K562 (cell line): ENCODE measurements around the gene ADAP1. TPM values are rescaled to one million over a fixed set of nuclear protein-coding genes. Genes with fewer than 3 reads are reported as not detected.

ENCODE experiments used
- ARID1B ChIP-seq: fragments of 450-650 bp; IDR thresholded peaks from 2 replicates; pipeline ENCODE4 v1.6.1; 2016; ENCODE audit warnings: antibody characterized with exemption, mild to moderate bottlenecking, inconsistent platforms
- EGR1 ChIP-seq: fragments of 450-650 bp; conservative IDR thresholded peaks from 2 replicates; pipeline ENCODE4 v1.6.1; 2017; ENCODE audit warnings: mild to moderate bottlenecking
- EWSR1 ChIP-seq: fragments of 450-650 bp; IDR thresholded peaks from 2 replicates; pipeline ENCODE4 v1.6.1; 2018; ENCODE audit warnings: borderline replicate concordance, mild to moderate bottlenecking, low read depth, moderate library complexity; ENCODE audit not compliant: partially characterized antibody
- NFRKB ChIP-seq: fragments of 450-650 bp; IDR thresholded peaks from 2 replicates; pipeline ENCODE4 v1.6.1; 2016; ENCODE audit warnings: low read depth
- PTTG1 ChIP-seq: fragments of 450-650 bp; IDR thresholded peaks from 2 replicates; pipeline ENCODE4 v1.6.1; 2016; ENCODE audit warnings: low read depth, mild to moderate bottlenecking, missing genetic modification characterization, missing compliant biosample characterization
- RERE ChIP-seq: sonication (generic); formaldehyde crosslinking; IDR thresholded peaks from 2 replicates; pipeline ENCODE4 v1.8.0; 2023; ENCODE audit warnings: missing genetic modification reagents, mild to moderate bottlenecking, borderline replicate concordance
- TAF7 ChIP-seq: fragments of 450-650 bp; IDR thresholded peaks from 2 replicates; pipeline ENCODE4 v1.6.1; 2016; ENCODE audit warnings: missing genetic modification characterization, missing compliant biosample characterization
- ZBTB33 ChIP-seq: sonication (generic); formaldehyde crosslinking; IDR thresholded peaks from 2 replicates; pipeline ENCODE4 v1.8.1; 2023; ENCODE audit warnings: mild to moderate bottlenecking, missing genetic modification reagents
- ZC3H4 ChIP-seq: sonication (generic); formaldehyde crosslinking; IDR thresholded peaks from 2 replicates; pipeline ENCODE4 v1.9.0; 2021; ENCODE audit warnings: missing genetic modification reagents, borderline replicate concordance
- ZNF311 ChIP-seq: fragments of 250-450 bp; sonication (Bioruptor Pico); IDR thresholded peaks from 2 replicates; pipeline ENCODE4 v1.4.0; 2020; ENCODE audit warnings: mild to moderate bottlenecking, moderate library complexity
- ZNF444 ChIP-seq: fragments of 250-450 bp; sonication (Bioruptor Pico); IDR thresholded peaks from 2 replicates; pipeline ENCODE4 v1.4.0; 2020; ENCODE audit warnings: mild to moderate bottlenecking, moderate library complexity
- polyA plus RNA-seq, 8 experiments: library from polyadenylated mRNA; depleted of rRNA in 4 of 8; stranded (reverse) in 5 of 8; unstranded in 3 of 8; fragments of >200 nt; fragmentation: Nextera tagmentation in 2 of 8; fragmentation: Illumina TruSeq in 1 of 8; extraction: Ambion mirVana in 2 of 8; extraction: Trizol in 1 of 8; gene quantifications; 2 replicates each; pipeline versions ENCODE4 v1.2.1 to v1.2.3, GENCODE V29; 2011 to 2014; ENCODE audit warnings: inconsistent platforms in 1 of 8, missing spikeins in 1 of 8
- total RNA-seq, 7 experiments: library from RNA; depleted of rRNA in 6 of 7; stranded (reverse); fragments of >200 nt in 6 of 7; fragmentation: Illumina TruSeq in 2 of 7; extraction: Trizol in 2 of 7; gene quantifications; 2 replicates each; pipeline versions ENCODE4 v1.2.1 to v1.2.3, GENCODE V29; 2011 to 2021; ENCODE audit warnings: low replicate concordance in 1 of 7
- TF ChIP-seq, protein P1 (sequence below): fragments of 250-450 bp; sonication (Bioruptor Pico); IDR thresholded peaks from 2 replicates; pipeline ENCODE4 v1.8.0; 2022; ENCODE audit warnings: inconsistent platforms
- TF ChIP-seq, protein P2 (sequence below): fragments of 450-650 bp; IDR thresholded peaks from 2 replicates; pipeline ENCODE4 v1.6.1; 2016; ENCODE audit warnings: low read depth, mild to moderate bottlenecking, moderate library complexity

Gene ADAP1
- total and polyA plus RNA-seq, 9 of the 15 experiments (the other 6 are each of a cell fraction or from before 2014, with no cell fraction given) = 0.27 to 1.4 (median 0.52) TPM; not detected in 3

DNA sequence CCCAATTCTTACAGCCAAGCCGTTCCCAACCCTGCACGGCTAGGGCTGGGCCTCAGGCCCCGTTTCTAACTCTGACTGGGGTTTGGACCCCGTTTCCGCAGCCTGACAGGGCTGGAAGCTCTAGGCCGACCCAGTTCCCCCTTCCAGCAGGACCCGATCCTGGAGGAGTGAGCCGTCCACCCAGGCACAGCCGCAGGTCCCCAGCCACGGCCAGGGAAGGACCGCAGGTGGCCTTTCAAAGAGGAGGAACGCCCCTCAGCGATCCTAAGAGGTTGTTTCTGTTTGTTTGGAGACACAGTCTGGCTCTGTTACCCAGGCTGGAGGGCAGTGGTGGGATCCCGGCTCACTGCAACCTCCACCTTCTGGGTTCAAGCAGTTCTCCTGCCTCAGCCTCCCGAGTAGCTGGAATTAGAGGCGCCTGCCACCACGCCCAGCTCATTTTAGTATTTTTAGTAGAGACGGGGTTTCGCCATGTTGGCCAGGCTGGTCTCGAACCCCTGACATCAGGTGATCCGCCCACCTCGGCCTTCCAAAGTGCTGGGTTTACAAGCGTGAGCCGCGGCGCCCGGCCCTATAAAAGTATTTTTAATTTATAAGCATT is 78.9 kb downstream of the ADAP1 start (continued):
- peak; percentile 41; the same call in 1 of the 2 replicates for TF ChIP-seq ZBTB33 (CRISPR knock-in tag)
- TF ChIP-seq EWSR1 = no peak
- TF ChIP-seq EGR1 = peak; percentile 37; the same call in 1 of the 2 replicates
- no peak for TF ChIP-seq ZNF444 (CRISPR knock-in tag)
- TF ChIP-seq NFRKB = 0 out of 2 replicates have a peak, but pooled peaks have one; percentile 46
- TF ChIP-seq, protein P1, sequence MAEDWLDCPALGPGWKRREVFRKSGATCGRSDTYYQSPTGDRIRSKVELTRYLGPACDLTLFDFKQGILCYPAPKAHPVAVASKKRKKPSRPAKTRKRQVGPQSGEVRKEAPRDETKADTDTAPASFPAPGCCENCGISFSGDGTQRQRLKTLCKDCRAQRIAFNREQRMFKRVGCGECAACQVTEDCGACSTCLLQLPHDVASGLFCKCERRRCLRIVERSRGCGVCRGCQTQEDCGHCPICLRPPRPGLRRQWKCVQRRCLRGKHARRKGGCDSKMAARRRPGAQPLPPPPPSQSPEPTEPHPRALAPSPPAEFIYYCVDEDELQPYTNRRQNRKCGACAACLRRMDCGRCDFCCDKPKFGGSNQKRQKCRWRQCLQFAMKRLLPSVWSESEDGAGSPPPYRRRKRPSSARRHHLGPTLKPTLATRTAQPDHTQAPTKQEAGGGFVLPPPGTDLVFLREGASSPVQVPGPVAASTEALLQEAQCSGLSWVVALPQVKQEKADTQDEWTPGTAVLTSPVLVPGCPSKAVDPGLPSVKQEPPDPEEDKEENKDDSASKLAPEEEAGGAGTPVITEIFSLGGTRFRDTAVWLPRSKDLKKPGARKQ (CRISPR knock-in tag) = 0 out of 2 replicates have a peak, but pooled peaks have one; percentile 58
- TF ChIP-seq ZC3H4 (CRISPR knock-in tag) = no peak
- peak; percentile 42; the same call in 1 of the 2 replicates for TF ChIP-seq ZNF311 (CRISPR knock-in tag)
- no peak for TF ChIP-seq PTTG1 (tag)
- TF ChIP-seq ARID1B = peak; percentile 33; the same call in 1 of the 2 replicates
- TF ChIP-seq, protein P2, sequence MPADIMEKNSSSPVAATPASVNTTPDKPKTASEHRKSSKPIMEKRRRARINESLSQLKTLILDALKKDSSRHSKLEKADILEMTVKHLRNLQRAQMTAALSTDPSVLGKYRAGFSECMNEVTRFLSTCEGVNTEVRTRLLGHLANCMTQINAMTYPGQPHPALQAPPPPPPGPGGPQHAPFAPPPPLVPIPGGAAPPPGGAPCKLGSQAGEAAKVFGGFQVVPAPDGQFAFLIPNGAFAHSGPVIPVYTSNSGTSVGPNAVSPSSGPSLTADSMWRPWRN = no peak
- 0 out of 2 replicates have a peak, but pooled peaks have one; percentile 18 for TF ChIP-seq TAF7 (tag)
- peak; percentile 20; the same call in 1 of the 2 replicates for TF ChIP-seq RERE (CRISPR knock-in tag)
